K562 (cell line): ENCODE measurements around the gene CSMD2. TPM values are rescaled to one million over a fixed set of nuclear protein-coding genes. Genes with fewer than 3 reads are reported as not detected.

Experiments used
- ATAC-seq: fragments of 200-7000 bp; cut with Tn5 transposase; 3 replicates; pipeline ENCODE4 v1.9.1; 2020; ENCODE audit warnings: moderate library complexity
- BruUV-seq: library from RNA; stranded (reverse); fragments of 400-500 nt; replicated peaks from 2 replicates; lab custom pipeline; 2021; lab: Mats Ljungman, UMichigan
- CTCF ChIA-PET: fragments of 300-600 bp; formaldehyde crosslinking; extraction: SDS; loops from one replicate; lab custom pipeline; 2021; ENCODE audit warnings: low intra/inter-chr PET ratio; lab: Yijun Ruan, JAX
- POLR2A ChIA-PET: fragments of 300-600, 350-650 bp; sonication (Branson Sonifier 250); formaldehyde crosslinking; extraction: SDS; loops from one replicate; lab custom pipeline; 2021; ENCODE audit warnings: antibody characterized with exemption, inconsistent platforms; lab: Yijun Ruan, JAX
- DNase-seq, 4 experiments: peaks; one replicate each; pipeline versions ENCODE4 v3.0.0 to v3.0.0-alpha.2; 2011 to 2018; ENCODE audit warnings: low spot score in 3 of 4, mixed read lengths in 3 of 4; ENCODE audit errors: extremely low read depth in 1 of 4
- FAIRE-seq: peaks from 2 replicates; lab custom pipeline; 2011; peaks lifted over from hg19 to GRCh38; lab: Jason Lieb, UNC
- H2AFZ ChIP-seq: 2 replicates; pipeline ENCODE4 v1.6.0; 2011; ENCODE audit warnings: low read depth, low read length, control low read depth, inconsistent platforms
- H3K27ac ChIP-seq: fragments of 200-600 bp; 3 replicates; pipeline ENCODE4 v1.8.0; 2011; ENCODE audit warnings: low read depth, mild to moderate bottlenecking, control low read depth, inconsistent platforms, low read length, moderate library complexity, mixed read lengths; ENCODE audit errors: extremely low read depth
- H3K27me3 ChIP-seq, 2 experiments: fragments of 300-600 bp in 1 of 2; 2 replicates in 1 of 2; 3 replicates in 1 of 2; pipeline versions ENCODE4 v1.6.0 to v1.8.0; 2011; ENCODE audit warnings: inconsistent platforms in 2 of 2, low read length in 2 of 2, mild to moderate bottlenecking in 1 of 2, mixed read lengths in 1 of 2, moderate library complexity in 1 of 2; ENCODE audit not compliant: control insufficient read depth in 2 of 2, insufficient read depth in 2 of 2
- H3K36me3 ChIP-seq: fragments of 300-600 bp; 3 replicates; pipeline ENCODE4 v1.8.0; 2011; ENCODE audit warnings: mild to moderate bottlenecking, low read length, inconsistent platforms; ENCODE audit not compliant: control insufficient read depth, insufficient read depth
- H3K4me1 ChIP-seq, 2 experiments: fragments of 200-600 bp in 1 of 2; replicated peaks in 1 of 2; 2 replicates in 1 of 2; 3 replicates in 1 of 2; pipeline versions ENCODE4 v1.5.1 to v1.8.0; 2011; ENCODE audit warnings: inconsistent platforms in 2 of 2, low read length in 2 of 2, mild to moderate bottlenecking in 1 of 2, mixed read lengths in 1 of 2, moderate library complexity in 1 of 2; ENCODE audit not compliant: control insufficient read depth in 2 of 2, insufficient read depth in 2 of 2
- H3K4me2 ChIP-seq: 2 replicates; pipeline ENCODE4 v1.6.1; 2011; ENCODE audit warnings: low read length, control low read depth, inconsistent platforms, mixed read lengths; ENCODE audit not compliant: insufficient read depth
- H3K4me3 ChIP-seq: fragments of 200-600 bp; sonication (generic), shearing (Covaris generic); 2 replicates; pipeline ENCODE4 v1.5.1; 2016; ENCODE audit warnings: control low read depth, inconsistent platforms
- H3K79me2 ChIP-seq: fragments of 200-600 bp; 3 replicates; pipeline ENCODE4 v1.8.0; 2011; ENCODE audit warnings: low read length, inconsistent platforms; ENCODE audit not compliant: control insufficient read depth, insufficient read depth
- H3K9ac ChIP-seq, 2 experiments: 2 replicates each; pipeline versions ENCODE4 v1.6.0 to v1.6.1; 2011; ENCODE audit warnings: low read depth in 2 of 2, low read length in 2 of 2, control low read depth in 1 of 2, inconsistent platforms in 1 of 2, mild to moderate bottlenecking in 1 of 2, mixed read lengths in 1 of 2; ENCODE audit not compliant: insufficient read depth in 1 of 2
- H3K9me1 ChIP-seq: one replicate; pipeline ENCODE4 v1.6.0; 2011; ENCODE audit warnings: inconsistent platforms, mild to moderate bottlenecking, low read length, moderate library complexity; ENCODE audit not compliant: control insufficient read depth, insufficient read depth
- H3K9me3 ChIP-seq: replicated peaks from 2 replicates; pipeline ENCODE4 v1.5.1; 2011; ENCODE audit warnings: low read depth, low read length, inconsistent platforms; ENCODE audit not compliant: control insufficient read depth, insufficient read depth
- H4K20me1 ChIP-seq: replicated peaks from 2 replicates; pipeline ENCODE4 v1.6.1; 2011; ENCODE audit warnings: low read length, inconsistent platforms, mixed read lengths; ENCODE audit not compliant: control insufficient read depth, insufficient read depth
- C11orf30 ChIP-seq: fragments of 450-650 bp; IDR thresholded peaks from 2 replicates; pipeline ENCODE4 v1.6.1; 2016; ENCODE audit warnings: low read depth, mild to moderate bottlenecking
- DDX20 ChIP-seq: fragments of 450-650 bp; IDR thresholded peaks from 2 replicates; pipeline ENCODE4 v1.6.1; 2016; ENCODE audit warnings: missing genetic modification characterization, low read depth, mild to moderate bottlenecking, missing compliant biosample characterization, moderate library complexity
- HNRNPH1 ChIP-seq: fragments of 200-400 bp; formaldehyde crosslinking; optimal IDR thresholded peaks from 2 replicates; pipeline ENCODE3; 2017; ENCODE audit warnings: low read depth, mild to moderate bottlenecking, low read length, moderate library complexity
- PRDM10 ChIP-seq: fragments of 450-650 bp; IDR thresholded peaks from 2 replicates; pipeline ENCODE4 v1.6.1; 2018; ENCODE audit not compliant: partially characterized antibody
- SMARCB1 ChIP-seq: IDR thresholded peaks from 2 replicates; pipeline ENCODE4 v1.6.1; 2011; ENCODE audit warnings: improper control_type of control experiment, low read depth; ENCODE audit not compliant: insufficient read length
- SNRNP70 ChIP-seq: fragments of 200-400 bp; formaldehyde crosslinking; optimal IDR thresholded peaks from 2 replicates; pipeline ENCODE3; 2017; ENCODE audit warnings: low read depth, low read length
- ZKSCAN8 ChIP-seq: fragments of 200-800 bp; sonication (Bioruptor generic); IDR thresholded peaks from 2 replicates; pipeline ENCODE4 v1.6.1; 2016; ENCODE audit warnings: missing genetic modification characterization, missing compliant biosample characterization
- ZNF277 ChIP-seq: fragments of 250-450 bp; sonication (Bioruptor Pico); IDR thresholded peaks from 2 replicates; pipeline ENCODE4 v1.8.0; 2022; ENCODE audit warnings: inconsistent platforms, mild to moderate bottlenecking, moderate library complexity, borderline replicate concordance
- ZNF280B ChIP-seq: fragments of 250-450 bp; sonication (Bioruptor Pico); IDR thresholded peaks from 2 replicates; pipeline ENCODE4 v1.5.1; 2021; ENCODE audit warnings: mild to moderate bottlenecking
- ZNF707 ChIP-seq: fragments of 250-450 bp; sonication (Bioruptor Pico); conservative IDR thresholded peaks from 2 replicates; pipeline ENCODE4 v1.8.0; 2022; ENCODE audit warnings: inconsistent platforms, mild to moderate bottlenecking, moderate library complexity
- WGBS: fragments of 100-300 bp; shearing (Covaris generic); methylation state at CpG from one replicate; pipeline ENCODE4 v1.1.6; 2016; ENCODE audit warnings: low coverage, mixed read lengths; ENCODE audit not compliant: insufficient coverage; ENCODE audit errors: missing lambda C conversion rate; 5-methylcytosine and 5-hydroxymethylcytosine counted together
- in situ Hi-C: fragments of 300-500 bp; cut with MboI; formaldehyde crosslinking; loops from 4 replicates; pipeline ENCODE4 v1.15.0; 2018; ENCODE audit warnings: inconsistent platforms, mixed read lengths
- intact Hi-C: fragments of 100-400 bp; cut with micrococcal nuclease; formaldehyde crosslinking; loops from 2 replicates; pipeline ENCODE4 v1.14.2; 2022
- polyA plus RNA-seq, 8 experiments: library from polyadenylated mRNA; depleted of rRNA in 4 of 8; stranded (reverse) in 5 of 8; unstranded in 3 of 8; fragments of >200 nt; fragmentation: Nextera tagmentation in 2 of 8; fragmentation: Illumina TruSeq in 1 of 8; extraction: Ambion mirVana in 2 of 8; extraction: Trizol in 1 of 8; gene quantifications; 2 replicates each; pipeline versions ENCODE4 v1.2.1 to v1.2.3, GENCODE V29; 2011 to 2014; ENCODE audit warnings: inconsistent platforms in 1 of 8, missing spikeins in 1 of 8
- total RNA-seq, 7 experiments: library from RNA; depleted of rRNA in 6 of 7; stranded (reverse); fragments of >200 nt in 6 of 7; fragmentation: Illumina TruSeq in 2 of 7; extraction: Trizol in 2 of 7; gene quantifications; 2 replicates each; pipeline versions ENCODE4 v1.2.1 to v1.2.3, GENCODE V29; 2011 to 2021; ENCODE audit warnings: low replicate concordance in 1 of 7

The CSMD2 gene
- total and polyA plus RNA-seq, 9 of the 15 experiments (the other 6 are each of a cell fraction or from before 2014, with no cell fraction given), result not detected

GRCh38 chr1:34049994-34050393, 115.0 kb downstream of the CSMD2 start:
- CTCF ChIA-PET, result no interaction called here
- in situ Hi-C loops, result no loop called here
- Histone ChIP-seq H3K4me1 (no peaks in the 10 kb centered on the region), H3K9me1 (no peaks in the 10 kb centered on the region), H3K79me2 (no peaks in the 10 kb centered on the region), H3K36me3 (no peaks in the 10 kb centered on the region), H4K20me1 (no peaks in the 10 kb centered on the region), H3K4me2 (no peak overlapping the region), H3K27me3 (no peaks in the 10 kb centered on the region), H3K9ac (no peak overlapping the region), H3K9me3 (no peaks in the 10 kb centered on the region), H2AFZ (no peak overlapping the region), H3K4me3 (no peak overlapping the region), H3K27ac (no peak overlapping the region)
- TF ChIP-seq HNRNPH1 (no peak), ZNF707 (CRISPR knock-in tag) (peak; percentile 73; the same call in 1 of the 2 replicates)
- POLR2A ChIA-PET, result no interaction called here
- WGBS, result 0% methylated on average over 1 of the region's 1 CpG
- BruUV-seq, result no TSS peak
- DNase-seq (no peak), ATAC-seq (no peak), FAIRE-seq (no peak)
- intact Hi-C loops, result no loop called here

- H3K9me3 ChIP-seq, result no peaks in the 10 kb centered on the region
- 6% methylated on average over 2 of the region's 2 CpGs for WGBS
- FAIRE-seq (no peak), DNase-seq (no peak), ATAC-seq (no peak)
- no peaks in the 10 kb centered on the region for H3K9me1 ChIP-seq
- no peak overlapping the region for H3K9ac ChIP-seq
- H3K4me1 ChIP-seq, result no peaks in the 10 kb centered on the region
- intact Hi-C loops, result no loop called here
- in situ Hi-C loops, result no loop called here
- H3K27me3 ChIP-seq, result no peaks in the 10 kb centered on the region
- CTCF ChIA-PET, result no interaction called here
- no peaks in the 10 kb centered on the region for H3K79me2 ChIP-seq
- H3K27ac ChIP-seq, result no peak overlapping the region
- no peak overlapping the region for H3K4me2 ChIP-seq
- H3K4me3 ChIP-seq, result no peak overlapping the region
- POLR2A ChIA-PET, result no interaction called here
- no peaks in the 10 kb centered on the region for H4K20me1 ChIP-seq
- no peak overlapping the region for H2AFZ ChIP-seq
- no TSS peak for BruUV-seq
- no peaks in the 10 kb centered on the region for H3K36me3 ChIP-seq
- TF ChIP-seq ZKSCAN8 (CRISPR knock-in tag) (no peak), ZNF280B (CRISPR knock-in tag) (no peak), SNRNP70 (no peak), ZNF277 (CRISPR knock-in tag) (no peak), PRDM10 (no peak), DDX20 (no peak), SMARCB1 (no peak), C11orf30 (no peak)
Observed at GRCh38 chr1:34049477-34049876, 115.6 kb downstream of the CSMD2 start.
